Measurements from ENCODE around the gene MAP1LC3B2.

Gene MAP1LC3B2

DNA sequence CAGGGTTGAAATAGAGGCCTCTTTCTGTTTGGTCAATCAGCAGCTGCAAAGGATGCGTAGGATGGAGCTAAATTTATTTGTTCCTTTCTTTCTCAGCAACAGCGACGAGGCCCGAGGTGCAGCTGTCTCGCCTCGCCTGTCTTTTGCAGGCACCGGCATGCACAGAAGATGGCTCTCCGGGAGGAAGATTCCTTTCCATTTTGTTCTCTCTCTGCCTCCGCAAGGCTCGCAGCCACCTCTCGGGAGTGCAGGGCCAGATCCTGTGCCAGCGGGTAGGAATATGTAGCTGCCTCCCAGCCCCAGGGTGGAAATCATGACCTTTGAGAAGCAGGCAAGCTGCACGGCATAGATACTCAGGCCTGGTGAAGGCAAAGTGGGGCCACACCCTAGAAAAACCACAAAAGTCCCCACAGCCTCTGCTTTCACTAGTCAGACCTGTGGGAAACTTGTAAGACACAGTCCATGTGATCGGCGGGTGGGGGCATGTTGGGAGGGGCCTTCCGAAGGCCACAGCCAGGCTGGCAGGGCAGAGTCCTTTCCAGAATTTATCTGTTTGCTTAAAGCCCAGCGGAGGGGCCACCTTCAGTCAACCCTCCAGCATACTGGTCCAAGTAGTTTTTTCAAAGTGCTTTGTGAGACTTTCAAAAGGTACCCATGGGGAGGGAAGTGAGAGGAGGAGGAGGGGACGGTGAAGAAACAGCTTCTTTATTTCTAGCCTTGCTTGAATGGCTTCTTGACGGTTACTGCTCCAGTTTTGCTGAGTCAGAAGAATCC, at the start of gene MAP1LC3B2:
TSS of gene MAP1LC3B2 (plus strand) at position 220 of the 774 bp plus-strand sequence. CDS start 16,562 bp downstream, outside the sequence.
- DNase-seq (ENCODE audit: low spot score), result peak; percentile 85
- TF ChIP-seq, protein P1, sequence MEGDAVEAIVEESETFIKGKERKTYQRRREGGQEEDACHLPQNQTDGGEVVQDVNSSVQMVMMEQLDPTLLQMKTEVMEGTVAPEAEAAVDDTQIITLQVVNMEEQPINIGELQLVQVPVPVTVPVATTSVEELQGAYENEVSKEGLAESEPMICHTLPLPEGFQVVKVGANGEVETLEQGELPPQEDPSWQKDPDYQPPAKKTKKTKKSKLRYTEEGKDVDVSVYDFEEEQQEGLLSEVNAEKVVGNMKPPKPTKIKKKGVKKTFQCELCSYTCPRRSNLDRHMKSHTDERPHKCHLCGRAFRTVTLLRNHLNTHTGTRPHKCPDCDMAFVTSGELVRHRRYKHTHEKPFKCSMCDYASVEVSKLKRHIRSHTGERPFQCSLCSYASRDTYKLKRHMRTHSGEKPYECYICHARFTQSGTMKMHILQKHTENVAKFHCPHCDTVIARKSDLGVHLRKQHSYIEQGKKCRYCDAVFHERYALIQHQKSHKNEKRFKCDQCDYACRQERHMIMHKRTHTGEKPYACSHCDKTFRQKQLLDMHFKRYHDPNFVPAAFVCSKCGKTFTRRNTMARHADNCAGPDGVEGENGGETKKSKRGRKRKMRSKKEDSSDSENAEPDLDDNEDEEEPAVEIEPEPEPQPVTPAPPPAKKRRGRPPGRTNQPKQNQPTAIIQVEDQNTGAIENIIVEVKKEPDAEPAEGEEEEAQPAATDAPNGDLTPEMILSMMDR (IDR thresholded peaks at IDR 0.05; ENCODE audit: extremely low read depth, missing control alignments), result no peak

DNA sequence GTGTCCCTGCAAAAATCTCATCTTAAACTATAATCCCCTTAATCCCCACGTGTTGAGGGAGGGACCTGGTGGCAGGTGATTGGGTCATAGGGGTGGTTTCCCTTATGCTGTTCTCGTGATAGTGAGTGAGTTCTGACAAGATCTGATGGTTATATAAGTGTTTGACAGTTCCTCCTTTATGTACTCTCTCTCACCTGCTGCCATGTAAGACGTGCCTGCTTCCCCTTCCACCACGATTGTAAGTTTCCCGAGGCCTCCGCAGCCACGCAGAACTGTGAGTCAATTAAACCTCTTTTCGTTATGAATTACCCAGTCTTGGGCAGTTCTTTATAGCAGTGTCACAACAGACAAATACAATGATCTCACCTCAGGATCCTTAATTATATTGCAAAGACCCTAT, 45.2 kb upstream of the MAP1LC3B2 start:
- DNase-seq (ENCODE audit: low spot score), result no peak

DNA sequence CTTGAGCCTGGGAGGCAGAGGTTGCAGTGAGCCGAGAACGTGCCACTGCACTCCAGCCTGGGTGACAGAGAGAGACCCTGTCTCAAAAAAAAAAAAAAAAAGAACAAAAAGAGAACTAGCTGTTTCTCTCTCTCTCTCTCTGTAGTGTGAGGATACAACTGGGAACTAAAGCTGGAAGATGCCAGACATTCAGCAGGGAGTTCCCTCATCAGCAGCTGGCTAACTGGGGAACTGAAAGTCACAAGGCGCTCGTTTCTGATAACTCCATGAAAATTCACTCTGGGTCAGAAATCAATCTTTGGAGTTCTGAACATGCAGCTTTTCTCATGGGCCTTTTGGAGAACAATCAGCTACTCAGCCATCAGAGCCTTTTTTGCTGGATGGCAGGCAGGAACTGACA, 43.5 kb upstream of the MAP1LC3B2 start:
- no peak for DNase-seq (ENCODE audit: low spot score)
- TF ChIP-seq, protein P1 (IDR thresholded peaks at IDR 0.05; ENCODE audit: extremely low read depth, missing control alignments), result no peak

More for the DNA sequence above, 45.2 kb upstream of the MAP1LC3B2 start:
- TF ChIP-seq, protein P1 (IDR thresholded peaks at IDR 0.05; ENCODE audit: extremely low read depth, missing control alignments), result no peak

DNA sequence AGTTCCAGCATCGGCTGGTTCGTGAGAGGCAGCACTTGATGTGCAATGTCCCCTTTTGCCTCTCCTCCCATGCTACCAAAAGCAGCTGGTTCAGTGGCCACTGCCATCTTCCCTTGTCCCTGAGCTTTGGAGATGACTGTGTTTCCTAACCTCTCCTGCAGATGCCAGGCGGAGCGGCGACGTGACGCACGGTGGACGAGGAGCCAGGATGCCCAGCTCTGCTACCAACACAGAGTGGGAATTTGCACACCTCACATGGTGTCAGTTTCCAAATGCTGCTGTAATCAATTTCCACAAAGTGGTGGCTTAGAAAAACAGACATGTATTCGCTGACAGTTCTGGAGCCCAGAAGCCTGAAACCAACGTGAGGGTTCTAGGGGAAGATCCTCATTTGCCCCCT, 42.5 kb upstream of the MAP1LC3B2 start:
- DNase-seq (ENCODE audit: low spot score), result no peak
- TF ChIP-seq, protein P1 (IDR thresholded peaks at IDR 0.05; ENCODE audit: extremely low read depth, missing control alignments), result no peak

DNA sequence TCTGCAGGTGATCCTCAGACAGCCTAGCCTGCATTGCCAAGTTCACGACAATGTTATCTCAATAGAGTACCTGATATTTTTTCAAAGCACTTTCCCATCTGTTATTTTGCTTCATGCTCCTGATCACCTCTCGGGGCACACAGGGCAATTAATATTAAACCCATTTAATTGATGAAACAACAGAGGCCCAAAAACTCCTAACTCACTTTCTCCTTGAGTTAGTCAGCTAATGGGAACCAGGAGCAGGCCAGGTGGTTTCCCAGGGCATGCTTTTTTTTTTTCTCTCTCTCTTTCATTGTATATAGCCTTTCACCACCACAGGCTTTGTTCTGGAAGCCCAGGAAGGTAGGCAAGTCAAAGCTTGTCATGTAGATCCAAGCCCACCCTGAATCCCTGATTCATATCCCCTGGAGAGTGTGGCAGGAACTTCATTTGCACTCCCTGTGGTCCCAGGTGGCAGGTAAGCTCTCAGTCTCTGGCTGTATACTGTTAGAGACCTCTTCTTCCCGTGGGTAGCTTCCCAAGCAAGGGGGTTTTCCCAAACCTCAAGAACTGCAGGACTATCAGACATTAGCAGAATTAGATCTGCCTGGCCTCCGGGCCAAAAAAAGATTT, 41.6 kb upstream of the MAP1LC3B2 start:
- TF ChIP-seq, protein P1 (IDR thresholded peaks at IDR 0.05; ENCODE audit: extremely low read depth, missing control alignments), result no peak
- no peak for DNase-seq (ENCODE audit: low spot score)

DNA sequence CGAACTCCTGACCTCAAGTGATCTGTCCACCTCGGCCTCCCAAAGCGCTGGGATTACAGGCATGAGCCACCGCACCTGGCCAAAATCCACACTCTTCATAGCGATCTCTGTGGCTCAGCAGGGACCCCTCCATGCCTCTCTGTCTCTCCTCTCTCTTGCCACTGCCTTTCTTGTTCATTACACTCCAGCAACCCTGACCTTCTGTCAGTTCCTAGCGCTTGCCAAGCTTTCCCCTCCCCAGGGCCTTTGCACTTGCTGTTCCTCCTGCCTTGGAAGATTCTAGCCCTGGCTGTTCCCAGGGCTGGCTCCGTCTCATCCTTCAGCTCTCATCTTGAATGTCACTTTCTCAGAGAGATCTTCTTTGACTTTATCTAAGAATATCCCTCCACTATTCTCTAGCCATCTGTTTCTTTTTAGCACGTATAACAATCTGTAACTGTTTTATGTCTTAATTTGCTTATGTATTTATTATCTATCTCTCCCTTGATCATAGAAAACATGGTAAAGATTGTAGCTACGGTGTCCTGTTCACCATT, 38.9 kb upstream of the MAP1LC3B2 start:
- TF ChIP-seq, protein P1 (IDR thresholded peaks at IDR 0.05; ENCODE audit: extremely low read depth, missing control alignments), result no peak
- DNase-seq (ENCODE audit: low spot score), result no peak
